Posterior vena cava (tissue), 2 donors: Measurements from ENCODE around the gene MIB2. TPM values are rescaled to one million over a fixed set of nuclear protein-coding genes. Genes with fewer than 3 reads are reported as not detected.
A peak's percentile ranks its signal among the peaks of the same experiment; 100 is the strongest.
"Not testable (repeated sequence)": the region's sequence is repeated elsewhere in the genome, so short reads cannot be mapped to it uniquely, and the experiment has no call there.

ENCODE experiments used
- DNase-seq: peaks from one replicate; pipeline ENCODE4 v3.0.0-alpha.2; 2020; ENCODE audit warnings: low spot score
- intact Hi-C, 2 donors: fragments of 100-400 bp; cut with DNase I; formaldehyde crosslinking; loops; one replicate each; pipeline versions ENCODE4 v1.14.1 to v1.14.2; 2022 to 2023
- total RNA-seq, 2 donors: library from RNA; stranded (reverse); fragmentation: NEBNext Ultra II Directional; extraction: Animal tissue kit (Norgen Biotek cat#: 25700); gene quantifications; one replicate each; pipeline ENCODE4 v1.2.1, GENCODE V29; 2021
- donor health status: DM: yes; HTN: yes; CAD: no.
- donor health status: DM: yes; HTN: yes; CAD: no.

The MIB2 gene
- total RNA-seq, 2 donors from 2014 or later, result 29.4 to 35.9 TPM

DNA sequence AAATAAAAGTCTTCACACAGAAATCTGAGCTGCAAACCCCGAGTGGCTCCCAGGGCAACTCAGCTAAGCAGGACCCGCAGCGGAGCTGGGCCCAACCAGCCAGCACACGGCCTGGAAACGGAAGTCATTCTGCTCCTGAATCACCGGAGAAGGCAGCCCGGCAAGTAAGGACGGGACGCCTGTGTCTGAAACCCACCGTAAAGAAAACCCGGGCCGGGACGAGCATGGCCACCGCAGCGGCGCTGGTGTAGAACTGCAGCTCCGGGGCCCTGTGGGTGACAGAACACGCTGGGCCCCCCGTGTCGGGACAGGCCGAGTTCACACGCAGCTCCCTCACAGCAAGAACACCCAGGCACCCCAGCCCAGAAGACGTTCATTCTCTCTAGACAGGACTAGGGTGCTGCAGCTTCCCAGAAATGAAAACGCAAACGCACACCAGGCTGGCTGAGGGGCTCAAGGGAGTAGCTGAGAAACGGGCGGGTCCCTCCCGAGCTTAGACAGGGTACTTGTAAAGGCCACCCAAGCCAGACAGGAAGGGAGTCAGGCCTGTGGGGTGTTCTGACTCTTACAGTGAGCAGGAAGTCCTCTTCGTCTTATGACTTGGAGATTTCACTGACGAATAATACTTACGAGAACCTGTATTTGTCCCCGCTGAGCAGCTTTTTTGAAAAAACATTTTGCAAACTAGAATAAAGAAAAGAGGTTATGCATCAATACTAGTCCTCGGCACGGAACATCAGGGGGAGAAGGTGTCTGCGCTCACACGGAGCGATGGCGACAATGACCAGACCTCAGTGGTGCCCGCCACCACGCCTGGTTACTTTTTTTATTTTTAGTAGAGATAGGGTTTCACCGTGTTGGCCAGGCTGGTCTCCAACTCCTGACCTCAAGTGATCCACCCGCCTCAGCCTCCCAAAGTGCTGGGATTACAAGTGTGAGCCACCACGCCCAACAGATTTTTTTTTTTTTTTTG, 54.5 kb downstream of the MIB2 start:
- DNase-seq, result peak; percentile 64
- intact Hi-C loops, result no loop called here

DNA sequence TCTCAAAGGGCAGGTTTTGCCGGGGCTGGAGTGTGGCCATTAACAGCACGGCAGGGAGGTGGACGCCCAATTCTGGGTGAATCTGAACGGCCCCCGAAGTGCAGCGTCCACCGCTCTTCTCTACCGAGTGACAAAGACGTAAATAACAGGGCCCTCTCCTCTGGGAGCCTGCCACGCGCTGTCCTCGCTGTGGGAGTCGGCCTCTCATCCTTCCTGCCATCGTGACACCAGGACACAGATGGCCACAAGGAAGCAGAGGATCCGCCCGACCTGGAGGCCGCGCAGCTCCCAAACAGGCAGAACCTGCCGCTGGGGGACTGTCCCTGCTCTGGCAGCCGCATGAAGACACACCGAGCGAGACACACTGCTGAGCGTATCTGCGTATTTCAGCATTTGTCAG, 55.6 kb downstream of the MIB2 start:
- peak; percentile 51 for DNase-seq
- intact Hi-C loops, result no loop called here

DNA sequence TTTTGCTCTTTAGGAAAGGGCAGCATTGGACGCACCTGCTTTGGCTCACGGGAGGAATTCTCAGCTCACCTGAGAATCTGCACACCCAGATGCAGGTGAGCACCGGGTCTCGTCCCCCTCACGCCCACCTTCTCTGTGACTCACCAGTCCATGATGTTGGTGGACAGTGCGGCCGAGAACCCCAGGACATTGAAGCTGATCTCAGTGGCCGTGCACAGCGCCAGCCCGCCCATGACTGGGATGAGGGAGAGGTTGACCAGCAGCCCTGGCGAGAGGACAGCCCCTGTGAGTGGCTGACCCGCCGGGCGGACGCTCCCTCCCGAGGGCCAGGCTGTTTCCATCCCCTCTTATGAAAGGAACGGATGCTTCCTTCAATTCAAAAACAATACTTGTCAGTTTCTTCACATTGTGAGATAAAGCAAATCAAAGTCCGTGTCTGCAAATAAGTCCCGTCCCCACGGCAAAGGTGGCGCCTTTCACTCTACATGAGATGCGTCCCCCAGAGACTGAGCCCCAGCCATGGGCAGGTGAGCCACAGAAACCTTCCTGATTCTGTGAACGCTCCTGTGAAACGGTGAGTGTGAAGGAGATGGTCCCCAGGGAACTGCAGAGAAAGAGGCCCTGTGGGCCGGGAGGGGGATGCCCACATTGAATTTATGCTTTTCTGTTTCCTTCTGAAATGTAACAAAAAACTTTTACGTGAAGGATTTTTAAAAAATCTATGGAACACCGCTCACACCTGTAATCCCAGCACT, 56.2 kb downstream of the MIB2 start:
- DNase-seq, result peak; percentile 76
- intact Hi-C loops, result no loop called here

DNA sequence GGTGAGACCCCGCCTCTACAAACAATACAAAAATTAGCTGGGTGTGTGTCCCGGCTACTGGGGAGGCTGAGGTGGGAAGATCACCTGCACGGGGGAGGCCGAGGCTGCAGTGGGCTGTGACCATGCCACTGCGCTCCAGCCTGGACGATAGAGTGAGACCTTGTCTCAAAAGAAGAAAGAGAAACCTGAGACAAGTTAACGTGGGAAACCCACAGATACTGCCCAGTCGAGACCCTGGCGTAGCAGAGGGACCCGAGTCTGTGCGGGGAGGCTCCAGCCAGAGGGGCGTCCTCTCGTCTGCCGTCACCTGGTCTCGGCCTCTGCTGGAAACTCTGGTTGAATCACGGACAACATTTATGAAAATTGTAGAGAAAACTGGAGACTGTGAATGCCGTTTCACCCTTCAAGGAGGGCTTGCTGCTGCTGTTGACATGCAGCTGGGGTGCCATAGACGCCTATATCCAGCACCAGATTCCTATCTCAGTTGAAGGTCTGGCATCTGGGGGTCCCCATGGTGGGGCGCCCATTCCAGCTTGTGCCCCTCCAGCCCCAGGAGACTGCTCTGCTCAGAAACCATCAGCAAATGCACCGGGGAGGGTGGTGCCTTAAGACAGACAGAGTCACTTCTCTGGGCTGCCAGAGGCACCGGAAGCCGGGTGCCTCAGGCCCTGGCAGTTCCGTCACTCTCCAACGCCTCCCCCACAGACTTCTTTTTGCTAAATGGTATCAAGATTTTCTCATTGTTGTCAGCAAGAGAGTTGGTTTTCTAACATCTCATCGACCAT, 57.1 kb downstream of the MIB2 start:
- intact Hi-C loops, result no loop called here
- peak; percentile 61 for DNase-seq

DNA sequence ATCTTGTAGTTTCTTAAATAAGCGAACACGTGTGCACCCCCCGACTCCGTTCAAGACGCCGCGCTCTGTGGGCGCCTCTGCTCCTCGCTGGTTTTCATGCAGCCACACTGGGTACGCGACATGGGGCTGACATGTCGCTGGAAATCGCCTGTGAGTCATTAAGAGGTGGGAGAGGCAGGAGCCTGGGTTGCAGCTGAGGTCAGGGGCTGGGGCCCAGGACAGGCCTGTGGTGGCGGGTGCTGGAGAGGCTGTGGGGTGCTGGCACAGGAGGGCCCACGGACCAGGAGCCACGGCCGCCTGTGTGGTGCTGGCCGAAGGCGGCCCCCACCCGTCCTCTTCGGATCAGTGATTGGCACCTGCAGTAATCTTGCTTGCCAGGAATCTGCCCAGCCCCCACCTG, 59.5 kb downstream of the MIB2 start:
- peak; percentile 75 for DNase-seq
- intact Hi-C loops, result not testable (repeated sequence)

DNA sequence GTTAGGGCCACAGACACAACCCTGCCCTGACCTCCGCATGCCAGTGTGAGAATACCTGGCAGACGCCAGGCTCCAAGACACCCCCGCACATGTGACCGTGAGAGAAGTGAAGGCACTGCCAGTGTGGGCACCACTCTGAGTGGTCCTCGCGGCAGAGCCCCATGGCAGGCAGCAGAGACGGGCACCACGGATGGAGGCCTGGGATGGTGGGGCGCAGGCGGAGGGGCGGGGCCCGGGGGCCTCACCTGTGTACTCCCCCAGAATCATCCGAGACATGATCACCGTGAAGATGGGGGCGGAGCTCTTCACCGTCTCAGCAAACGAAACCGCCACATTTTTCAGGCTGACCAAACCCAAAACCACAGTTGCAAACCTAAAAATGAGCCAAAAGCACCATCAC, 59.9 kb downstream of the MIB2 start:
- DNase-seq, intact Hi-C loops: not testable (repeated sequence)

DNA sequence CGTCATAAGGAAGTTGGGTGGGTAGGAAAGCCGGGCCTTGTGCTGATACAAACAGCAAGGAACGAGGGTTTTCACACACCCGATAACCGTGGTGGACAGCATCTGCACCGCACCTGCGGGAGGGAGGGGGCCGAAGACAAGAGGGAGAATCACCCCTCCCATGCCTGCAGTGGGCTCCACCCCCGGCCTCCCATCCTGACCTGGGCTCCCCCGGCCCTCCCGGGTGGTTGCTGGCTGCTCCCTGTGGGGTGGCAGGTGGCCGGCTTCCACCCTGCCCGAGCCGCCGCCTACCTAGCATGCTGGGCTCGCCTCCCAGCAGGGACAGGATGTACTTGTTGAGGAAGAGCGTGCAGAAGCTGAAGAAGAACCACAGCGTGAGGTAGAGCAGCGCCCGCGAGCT, 60.8 kb downstream of the MIB2 start:
- not testable (repeated sequence) for DNase-seq

DNA sequence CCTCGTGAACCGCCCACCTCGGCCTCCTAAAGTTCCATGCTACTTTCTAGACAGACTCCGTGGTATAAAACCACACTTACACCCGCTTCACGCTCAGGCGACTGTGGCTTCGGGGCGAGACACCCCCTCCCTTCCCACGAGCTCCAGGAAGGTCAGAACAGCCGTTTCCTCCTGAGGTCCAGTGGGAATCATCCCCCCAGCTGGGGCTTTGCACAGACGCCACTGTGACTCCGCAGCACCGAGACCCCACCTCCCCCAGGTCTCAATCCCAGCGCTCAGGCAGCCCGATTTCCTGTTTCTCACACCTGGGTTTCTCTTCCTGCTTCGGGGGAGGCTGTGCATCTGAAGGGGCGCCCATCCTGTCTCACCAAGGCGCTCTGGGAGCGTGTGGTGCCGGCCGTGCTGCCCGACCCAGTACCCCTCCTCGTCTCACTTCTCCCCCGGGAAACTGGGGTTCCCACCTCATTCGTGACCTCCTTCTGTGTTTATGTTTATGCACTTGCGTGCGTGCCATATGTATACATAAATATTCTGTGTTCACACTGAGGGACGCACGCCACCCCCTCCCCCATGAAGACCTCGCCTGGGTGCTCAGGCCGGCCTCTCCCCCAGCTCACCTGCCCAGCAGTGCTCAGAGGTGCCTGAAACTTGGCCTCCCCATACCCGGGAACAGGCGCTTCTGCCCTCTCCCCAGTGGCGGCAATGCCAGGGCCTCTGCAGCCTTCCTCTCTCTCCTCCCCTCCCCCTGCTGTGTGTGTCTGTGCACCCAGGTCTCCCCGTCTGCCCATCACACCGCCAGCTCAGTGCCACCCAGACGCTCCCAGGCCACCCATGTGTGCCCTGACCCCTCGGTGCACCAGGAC, 62.6 kb downstream of the MIB2 start:
- DNase-seq, result peak; percentile 67
- intact Hi-C loops, result no loop called here

More for the DNA sequence above, 60.8 kb downstream of the MIB2 start:
- intact Hi-C loops, result not testable (repeated sequence)

DNA sequence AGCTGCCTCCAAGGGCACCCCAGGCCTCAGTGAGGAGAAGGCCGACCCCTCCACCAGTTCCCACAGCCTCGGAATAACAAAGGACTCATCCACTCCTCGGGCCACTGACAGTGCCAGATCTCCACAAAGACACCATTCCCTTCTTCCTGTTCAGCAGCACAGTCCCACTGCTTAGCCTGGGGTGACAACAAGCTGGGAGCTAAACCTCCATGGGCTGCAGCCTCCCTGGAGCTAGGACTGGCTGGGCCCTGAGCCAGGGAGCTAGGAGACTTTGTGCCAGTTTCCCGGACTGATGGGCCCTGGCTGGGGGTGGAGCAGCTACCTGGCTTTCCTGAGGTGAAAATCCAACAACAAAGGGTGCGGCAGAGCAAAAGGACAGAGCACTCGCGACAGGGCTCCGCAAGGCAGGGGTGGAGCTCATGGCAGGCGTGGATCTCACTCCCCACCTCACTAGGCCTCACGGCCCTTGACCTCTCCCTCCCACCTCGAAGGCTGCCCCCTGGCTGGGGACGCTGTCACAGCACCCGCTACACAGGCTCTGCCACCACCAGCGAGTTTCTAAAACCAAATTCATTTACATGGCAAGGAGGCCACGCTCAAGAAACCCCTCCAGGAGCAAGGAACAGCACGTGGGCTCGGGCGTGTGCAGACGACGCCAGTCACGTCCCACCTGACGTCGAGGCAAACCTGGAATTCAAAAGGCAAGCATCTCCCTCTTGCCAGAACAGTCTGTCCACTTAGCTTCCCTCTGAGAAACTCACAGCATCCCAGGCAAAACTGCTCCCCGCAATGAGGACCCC, 63.5 kb downstream of the MIB2 start:
- intact Hi-C loops, result no loop called here
- DNase-seq, result peak; percentile 73

Other genes with a start within 250 kb of the MIB2 start
- 10 to 100 TPM; 70.9 to 78.8 TPM for gene AURKAIP1, start 240.3 kb upstream of the MIB2 start, total RNA-seq
- gene CCNL2, start 216.2 kb upstream of the MIB2 start, total RNA-seq, result 100 to 1,000 TPM; 102 to 109 TPM
- 10 to 100 TPM; 69.7 to 75.0 TPM for gene MRPL20, start 208.2 kb upstream of the MIB2 start, total RNA-seq
- 1 to 10 TPM; 2.4 to 7.4 TPM for gene ANKRD65, start 194.2 kb upstream of the MIB2 start, total RNA-seq
- gene VWA1, start 179.8 kb upstream of the MIB2 start, total RNA-seq, result 10 to 100 TPM; 59.8 to 67.7 TPM
- under 1 TPM; 0.14 to 0.83 TPM for gene ATAD3C, start 165.8 kb upstream of the MIB2 start, total RNA-seq
- 10 to 100 TPM in 1 of 2 donors, 1 to 10 TPM in 1; 8.5 to 13.1 TPM for gene ATAD3B, start 143.7 kb upstream of the MIB2 start, total RNA-seq
- 10 to 100 TPM; 12.2 to 14.2 TPM for gene ATAD3A, start 103.3 kb upstream of the MIB2 start, total RNA-seq
- gene TMEM240, start 74.9 kb upstream of the MIB2 start, total RNA-seq, result 1 to 10 TPM; 3.9 to 7.8 TPM
- 10 to 100 TPM; 60.7 to 66.0 TPM for gene SSU72, start 40.6 kb upstream of the MIB2 start, total RNA-seq
- gene FNDC10, start 15.4 kb upstream of the MIB2 start, total RNA-seq, result 1 to 10 TPM; 1.2 to 3.6 TPM
- 10 to 100 TPM; 36.1 to 78.5 TPM for gene MMP23B, start 16.7 kb downstream of the MIB2 start, total RNA-seq
- 10 to 100 TPM; 19.4 to 24.3 TPM for gene CDK11B, start 43.5 kb downstream of the MIB2 start, total RNA-seq
- 10 to 100 TPM; 20.7 to 27.7 TPM for gene SLC35E2B, start 77.3 kb downstream of the MIB2 start, total RNA-seq
- gene CDK11A, start 108.9 kb downstream of the MIB2 start, total RNA-seq, result 10 to 100 TPM; 29.2 to 37.7 TPM
- gene NADK, start 163.0 kb downstream of the MIB2 start, total RNA-seq, result 10 to 100 TPM; 60.0 to 63.5 TPM